CD4-positive, alpha-beta memory T cell (primary cell): ENCODE results near the gene FIBP. TPM values are rescaled to one million over a fixed set of nuclear protein-coding genes. Genes with fewer than 3 reads are reported as not detected.
A peak's percentile ranks its signal among the peaks of the same experiment; 100 is the strongest.

Source experiments
- CTCF ChIA-PET: fragments of 350-600 bp; sonication (Branson Sonifier 250); formaldehyde crosslinking; loops from one replicate; lab custom pipeline; 2021; ENCODE audit warnings: inconsistent platforms; ENCODE audit not compliant: partially characterized antibody; lab: Charles Lee
- POLR2A ChIA-PET: fragments of 350-600 bp; sonication (Branson Sonifier 250); formaldehyde crosslinking; loops from one replicate; lab custom pipeline; 2021; ENCODE audit not compliant: partially characterized antibody; lab: Charles Lee
- DNase-seq, 5 donors: peaks; one replicate each; pipeline versions ENCODE4 v3.0.0 to v3.0.0-alpha.2; 2020 to 2022; ENCODE audit warnings: mixed read lengths in 1 of 5
- H3K27ac ChIP-seq: one replicate; pipeline ENCODE4 v1.7.0; 2013; ENCODE audit warnings: low read depth, low read length
- H3K27me3 ChIP-seq: 2 replicates; pipeline ENCODE4 v1.7.0; 2013; ENCODE audit warnings: mild to moderate bottlenecking, low read length, moderate library complexity; ENCODE audit not compliant: insufficient read depth
- H3K36me3 ChIP-seq: 2 replicates; pipeline ENCODE4 v1.7.0; 2013; ENCODE audit warnings: mild to moderate bottlenecking, low read length, moderate library complexity; ENCODE audit not compliant: insufficient read depth
- H3K4me1 ChIP-seq: 2 replicates; pipeline ENCODE4 v1.7.0; 2013; ENCODE audit warnings: mild to moderate bottlenecking, low read length, moderate library complexity; ENCODE audit not compliant: insufficient read depth
- H3K4me3 ChIP-seq, 2 donors: one replicate each; pipeline ENCODE4 v1.7.0; 2013; ENCODE audit warnings: low read length in 2 of 2, mild to moderate bottlenecking in 1 of 2
- H3K9me3 ChIP-seq, 2 donors: one replicate each; pipeline ENCODE4 v1.7.0; 2013; ENCODE audit warnings: low read length in 2 of 2, control low read depth in 1 of 2; ENCODE audit not compliant: control insufficient read depth in 1 of 2
- H3K27ac Mint-ChIP-seq, 7 donors: one replicate each; pipeline ENCODE4 v1.8.0; 2020 to 2021; ENCODE audit warnings: mixed read lengths in 7 of 7, mild to moderate bottlenecking in 6 of 7, inconsistent platforms in 3 of 7, moderate library complexity in 3 of 7
- H3K27me3 Mint-ChIP-seq, 2 donors: one replicate each; pipeline ENCODE4 v1.8.0; 2020 to 2021; ENCODE audit warnings: mixed read lengths in 2 of 2
- H3K36me3 Mint-ChIP-seq, 2 donors: one replicate each; pipeline ENCODE4 v1.8.0; 2020 to 2021; ENCODE audit warnings: mixed read lengths in 2 of 2, inconsistent platforms in 1 of 2, mild to moderate bottlenecking in 1 of 2
- H3K4me1 Mint-ChIP-seq, 4 donors: one replicate each; pipeline ENCODE4 v1.8.0; 2020 to 2021; ENCODE audit warnings: mixed read lengths in 4 of 4, mild to moderate bottlenecking in 1 of 4
- H3K4me3 Mint-ChIP-seq, 8 donors: one replicate each; pipeline ENCODE4 v1.8.0; 2020 to 2021; ENCODE audit warnings: mixed read lengths in 8 of 8, mild to moderate bottlenecking in 7 of 8, moderate library complexity in 6 of 8, inconsistent platforms in 3 of 8
- H3K9me3 Mint-ChIP-seq, 8 donors: one replicate each; pipeline ENCODE4 v1.8.0; 2020 to 2021; ENCODE audit warnings: mixed read lengths in 8 of 8, mild to moderate bottlenecking in 5 of 8, inconsistent platforms in 3 of 8, moderate library complexity in 1 of 8
- intact Hi-C: fragments of 100-400 bp; cut with micrococcal nuclease; formaldehyde crosslinking; loops from one replicate; pipeline ENCODE4 v1.15.1; 2023
- polyA plus RNA-seq, 2 donors: library from polyadenylated mRNA; unstranded; fragments of 300-500 nt; fragmentation: Illumina TruSeq; gene quantifications; one replicate each; pipeline ENCODE4 v1.2.3, GENCODE V29; 2021
- total RNA-seq, 2 experiments: library from RNA; stranded (reverse); gene quantifications; one replicate each; pipeline ENCODE4 v1.2.3, GENCODE V29; 2021

FIBP gene
- total and polyA plus RNA-seq, 4 experiments from 2014 or later: 39.9 to 99.0 (median 60.7) TPM

DNA sequence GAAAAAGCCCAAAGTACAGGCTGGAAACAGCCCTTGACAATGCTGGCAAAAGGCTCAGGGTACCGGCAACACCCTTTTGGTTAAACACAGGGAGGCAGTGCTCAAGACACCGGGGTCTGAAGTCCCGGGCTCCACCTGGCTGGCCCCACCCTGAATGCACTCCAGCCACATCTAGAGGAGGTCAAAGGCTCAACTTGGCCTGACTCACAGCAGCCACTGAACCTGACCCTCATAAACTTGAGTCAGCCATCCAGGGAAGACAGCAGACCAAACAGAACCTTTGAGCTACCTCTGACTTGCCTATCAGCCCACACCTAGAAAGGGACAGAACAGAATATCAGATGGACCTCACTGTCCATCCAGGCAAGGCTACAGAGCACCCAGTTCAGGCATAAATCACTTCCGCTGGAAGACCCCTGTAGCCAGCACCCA lies 34.1 kb downstream of the FIBP start:
- peaks cover 38% of the 10 kb centered on the region for H3K4me1 ChIP-seq
- Mint-ChIP-seq H3K4me1 (peaks cover 29 to 56% (median 43%) of the 10 kb centered on the region in 4 donors), H3K4me3 (peak overlapping the region in 5 of 8 donors; percentile 35 to 77 (median 65)), H3K36me3 (peaks cover 51 to 59% of the 10 kb centered on the region in 2 donors), H3K27ac (peak overlapping the region in 4 of 7 donors; percentile 41 to 79 (median 62)), H3K27me3 (no peaks in the 10 kb centered on the region), H3K9me3 (peaks cover 0 to 6% (median 0%) of the 10 kb centered on the region in 8 donors)
- intact Hi-C loops: loop anchor here (10.0 kb wide), 1 partner anchor 719 kb away; the partner anchor contains the start of gene SYVN1
- H3K36me3 ChIP-seq: peaks cover 50% of the 10 kb centered on the region
- POLR2A ChIA-PET: interaction anchor here (1.0 to 6.4 kb wide), 2 partner anchors 21 to 34 kb away, joined by 3 to 30 read pairs; partner anchors contain the start of genes FIBP and SNX32
- DNase-seq: no peak
- peaks cover 0 to 5% of the 10 kb centered on the region in 2 donors for H3K9me3 ChIP-seq
- no peaks in the 10 kb centered on the region for H3K27me3 ChIP-seq
- H3K4me3 ChIP-seq: no peak overlapping the region
- CTCF ChIA-PET: interaction anchor here (11.0 kb wide), 1 partner anchor 33 kb away, joined by 281 read pairs; the partner anchor contains the start of genes CCDC85B and FIBP
- H3K27ac ChIP-seq: peak overlapping the region; percentile 16

GRCh38 chr11:65853246-65853979 lies 34.9 kb downstream of the FIBP start:
- POLR2A ChIA-PET: interaction anchor here (1.0 to 6.4 kb wide), 7 partner anchors 16 to 133 kb away, joined by 3 to 30 read pairs (median 6); partner anchors contain the start of genes CCDC85B, FIBP, RNASEH2C and SNX32
- intact Hi-C loops: loop anchor here (10.0 kb wide), 1 partner anchor 719 kb away; the partner anchor contains the start of gene SYVN1
- CTCF ChIA-PET: interaction anchor here (1.2 kb wide), 1 partner anchor 33 kb away, joined by 7 read pairs; no protein-coding TSS in a partner anchor
- Histone ChIP-seq H3K36me3 (peaks cover 50% of the 10 kb centered on the region), H3K27me3 (no peaks in the 10 kb centered on the region), H3K9me3 (peaks cover 0 to 5% of the 10 kb centered on the region in 2 donors), H3K4me3 (no peak overlapping the region), H3K27ac (no peak overlapping the region), H3K4me1 (peaks cover 31% of the 10 kb centered on the region)
- peaks cover 0 to 6% (median 0%) of the 10 kb centered on the region in 8 donors for H3K9me3 Mint-ChIP-seq
- H3K4me1 Mint-ChIP-seq: peaks cover 24 to 48% (median 38%) of the 10 kb centered on the region in 4 donors
- DNase-seq: no peak
- peaks cover 51 to 56% of the 10 kb centered on the region in 2 donors for H3K36me3 Mint-ChIP-seq
- H3K27ac Mint-ChIP-seq: peak overlapping the region in 4 of 7 donors; percentile 41 to 79 (median 67)
- no peaks in the 10 kb centered on the region for H3K27me3 Mint-ChIP-seq
- H3K4me3 Mint-ChIP-seq: no peak overlapping the region

DNA sequence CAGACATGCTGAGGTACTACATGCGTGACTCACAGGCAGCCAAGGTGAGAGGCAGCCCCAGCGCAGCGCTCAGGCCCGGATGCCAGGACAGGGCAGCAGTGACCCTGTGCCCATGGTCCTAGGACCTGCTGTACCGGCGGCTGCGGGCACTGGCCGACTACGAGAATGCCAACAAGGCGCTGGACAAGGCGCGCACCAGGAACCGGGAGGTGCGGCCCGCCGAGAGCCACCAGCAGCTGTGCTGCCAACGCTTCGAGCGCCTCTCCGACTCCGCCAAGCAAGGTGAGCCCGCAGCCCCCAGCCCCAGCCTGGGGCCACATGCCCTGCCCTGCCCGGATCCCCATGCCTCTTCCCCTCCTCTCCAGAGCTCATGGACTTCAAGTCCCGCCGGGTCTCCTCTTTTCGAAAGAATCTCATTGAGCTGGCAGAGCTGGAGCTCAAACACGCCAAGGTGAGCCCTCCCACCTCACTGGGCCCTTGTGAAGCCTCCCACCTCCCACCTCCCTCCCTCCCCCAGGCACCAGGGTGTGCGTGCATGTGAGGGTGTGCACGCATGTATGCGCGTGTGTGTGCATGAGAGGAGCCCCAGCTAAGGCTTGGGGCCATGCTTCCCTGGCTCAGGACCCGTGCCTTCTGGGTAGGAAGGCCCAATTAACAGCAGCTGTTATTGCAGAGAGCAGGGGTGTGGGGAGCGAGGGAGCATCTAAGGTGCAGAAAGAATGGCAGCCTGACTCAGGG lies 35.6 kb downstream of the FIBP start:
- Mint-ChIP-seq H3K4me1 (peaks cover 22 to 45% (median 34%) of the 10 kb centered on the region in 4 donors), H3K9me3 (peaks cover 0 to 6% (median 0%) of the 10 kb centered on the region in 8 donors), H3K36me3 (peaks cover 51% of the 10 kb centered on the region in 2 donors), H3K27ac (peak overlapping the region in 1 of 7 donors; percentile 79), H3K4me3 (no peak overlapping the region), H3K27me3 (no peaks in the 10 kb centered on the region)
- H3K27ac ChIP-seq: no peak overlapping the region
- no peak for DNase-seq
- no peak overlapping the region for H3K4me3 ChIP-seq
- intact Hi-C loops: loop anchor here (10.0 kb wide), 1 partner anchor 718 kb away; the partner anchor contains the start of gene SYVN1
- H3K9me3 ChIP-seq: peaks cover 0 to 5% of the 10 kb centered on the region in 2 donors
- peaks cover 50% of the 10 kb centered on the region for H3K36me3 ChIP-seq
- ChIA-PET POLR2A (interaction anchor here (0.7 to 6.4 kb wide), 10 partner anchors 8 to 150 kb away, joined by 3 to 32 read pairs (median 6); partner anchors contain the start of genes BANF1, CCDC85B, FIBP and MUS81), CTCF (interaction anchor here (1.0 to 2.1 kb wide), 6 partner anchors 7 to 141 kb away, joined by 3 to 7 read pairs (median 6); partner anchors contain the start of genes FIBP, KAT5 and MUS81)
- peaks cover 30% of the 10 kb centered on the region for H3K4me1 ChIP-seq
- no peaks in the 10 kb centered on the region for H3K27me3 ChIP-seq

GRCh38 chr11:65851811-65852507 lies 36.3 kb downstream of the FIBP start:
- H3K36me3 Mint-ChIP-seq: peaks cover 51% of the 10 kb centered on the region in 2 donors
- no peak overlapping the region for H3K4me3 ChIP-seq
- H3K36me3 ChIP-seq: peaks cover 50% of the 10 kb centered on the region
- no peak for DNase-seq
- H3K9me3 Mint-ChIP-seq: peaks cover 0 to 6% (median 0%) of the 10 kb centered on the region in 8 donors
- POLR2A ChIA-PET: interaction anchor here (0.7 to 6.4 kb wide), 14 partner anchors 9 to 199 kb away, joined by 3 to 32 read pairs (median 4); partner anchors contain the start of genes BANF1, CCDC85B, FIBP and MUS81
- H3K27me3 ChIP-seq: no peaks in the 10 kb centered on the region
- H3K27ac ChIP-seq: no peak overlapping the region
- CTCF ChIA-PET: interaction anchor here (1.0 to 2.1 kb wide), 5 partner anchors 8 to 140 kb away, joined by 3 to 6 read pairs (median 5); partner anchors contain the start of genes FIBP, KAT5 and MUS81
- peaks cover 0 to 5% of the 10 kb centered on the region in 2 donors for H3K9me3 ChIP-seq
- H3K27me3 Mint-ChIP-seq: no peaks in the 10 kb centered on the region
- H3K27ac Mint-ChIP-seq: peak overlapping the region in 2 of 7 donors; percentile 36 to 74
- intact Hi-C loops: loop anchor here (10.0 kb wide), 1 partner anchor 717 kb away; the partner anchor contains the start of gene SYVN1
- peaks cover 22 to 45% (median 34%) of the 10 kb centered on the region in 4 donors for H3K4me1 Mint-ChIP-seq
- H3K4me1 ChIP-seq: peaks cover 30% of the 10 kb centered on the region
- peak overlapping the region in 2 of 8 donors; percentile 1 to 50 for H3K4me3 Mint-ChIP-seq

DNA sequence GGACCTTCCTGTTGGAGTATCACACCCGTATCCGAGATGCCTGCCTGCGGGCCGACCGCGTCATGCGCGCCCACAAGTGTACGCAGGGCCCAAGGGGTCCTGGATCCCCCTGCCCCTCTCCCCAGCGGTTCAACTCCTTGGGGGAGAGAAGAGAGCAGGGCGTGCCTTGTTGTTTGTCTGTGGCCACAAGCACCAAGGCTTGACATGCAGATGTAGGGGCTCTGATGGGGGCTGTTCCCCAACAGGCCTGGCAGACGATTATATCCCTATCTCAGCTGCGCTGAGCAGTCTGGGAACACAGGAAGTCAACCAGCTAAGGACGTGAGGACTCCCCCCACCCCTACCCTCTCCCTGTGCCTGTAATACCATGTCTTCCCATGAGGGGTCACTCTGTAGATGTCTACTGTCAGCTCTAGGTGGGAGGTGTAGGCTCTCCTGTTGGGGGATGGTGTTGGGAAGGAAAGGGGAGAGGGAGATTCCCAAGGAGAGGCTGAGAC lies 37.1 kb downstream of the FIBP start:
- Histone ChIP-seq H3K27ac (no peak overlapping the region), H3K27me3 (no peaks in the 10 kb centered on the region), H3K9me3 (peaks cover 0 to 5% of the 10 kb centered on the region in 2 donors), H3K4me1 (peaks cover 24% of the 10 kb centered on the region), H3K36me3 (peaks cover 48% of the 10 kb centered on the region), H3K4me3 (no peak overlapping the region)
- POLR2A ChIA-PET: interaction anchor here (0.7 to 6.4 kb wide), 10 partner anchors 10 to 198 kb away, joined by 3 to 32 read pairs (median 5); partner anchors contain the start of genes CCDC85B, FIBP, MUS81 and RNASEH2C
- Mint-ChIP-seq H3K9me3 (peaks cover 0 to 5% (median 0%) of the 10 kb centered on the region in 8 donors), H3K4me3 (no peak overlapping the region), H3K27me3 (no peaks in the 10 kb centered on the region), H3K27ac (no peak overlapping the region), H3K36me3 (peaks cover 43% of the 10 kb centered on the region in 2 donors), H3K4me1 (peaks cover 15 to 37% (median 26%) of the 10 kb centered on the region in 4 donors)
- no peak for DNase-seq
- intact Hi-C loops: loop anchor here (10.0 kb wide), 1 partner anchor 716 kb away; the partner anchor contains the start of gene SYVN1
- CTCF ChIA-PET: interaction anchor here (0.9 to 2.1 kb wide), 5 partner anchors 9 to 140 kb away, joined by 3 to 6 read pairs (median 5); partner anchors contain the start of genes FIBP, KAT5 and MUS81
